Karpas-422 (cell line): ENCODE measurements around the gene FNDC7. TPM values are rescaled to one million over a fixed set of nuclear protein-coding genes. Genes with fewer than 3 reads are reported as not detected.

ENCODE experiments used
- DNase-seq: peaks from one replicate; pipeline ENCODE4 v3.0.0-alpha.2; 2015
- H2AFZ ChIP-seq: fragments of 200-600 bp; sonication (generic); 2 replicates; pipeline ENCODE4 v1.6.1; 2014; ENCODE audit warnings: antibody characterized with exemption, low read length, mixed read lengths
- H3K27ac ChIP-seq: fragments of 200-600 bp; sonication (generic); 2 replicates; pipeline ENCODE4 v1.5.1; 2014; ENCODE audit warnings: mild to moderate bottlenecking, low read length, moderate library complexity
- H3K27me3 ChIP-seq: fragments of 200-600 bp; sonication (generic); 2 replicates; pipeline ENCODE4 v1.6.1; 2014; ENCODE audit warnings: low read length, mixed read lengths
- H3K36me3 ChIP-seq: fragments of 200-600 bp; sonication (generic); 2 replicates; pipeline ENCODE4 v1.6.1; 2014; ENCODE audit warnings: low read length, mixed read lengths; ENCODE audit not compliant: insufficient read depth
- H3K4me1 ChIP-seq: fragments of 200-600 bp; sonication (generic); 2 replicates; pipeline ENCODE4 v1.6.1; 2014; ENCODE audit warnings: mild to moderate bottlenecking, low read length, mixed read lengths
- H3K4me2 ChIP-seq: fragments of 200-600 bp; sonication (generic); 2 replicates; pipeline ENCODE4 v1.6.1; 2014; ENCODE audit warnings: low read length, low read depth, mild to moderate bottlenecking; ENCODE audit not compliant: poor library complexity, severe bottlenecking
- H3K4me3 ChIP-seq: fragments of 200-600 bp; sonication (generic); 2 replicates; pipeline ENCODE4 v1.5.1; 2014; ENCODE audit warnings: mild to moderate bottlenecking, antibody characterized with exemption, low read length, mixed read lengths
- H3K79me2 ChIP-seq: fragments of 200-600 bp; sonication (generic); 2 replicates; pipeline ENCODE4 v1.6.1; 2014; ENCODE audit warnings: mild to moderate bottlenecking, low read length, mixed read lengths
- H3K9ac ChIP-seq: fragments of 200-600 bp; sonication (generic); 2 replicates; pipeline ENCODE4 v1.6.0; 2014; ENCODE audit warnings: low read length
- H3K9me2 ChIP-seq: fragments of 200-600 bp; sonication (generic), shearing (Covaris generic); replicated peaks from 2 replicates; pipeline ENCODE4 v1.6.0; 2014; ENCODE audit warnings: mild to moderate bottlenecking, low read length, moderate library complexity; ENCODE audit not compliant: insufficient read depth
- H3K9me3 ChIP-seq: fragments of 300-700, 200-600 bp; sonication (generic); 2 replicates; pipeline ENCODE4 v1.6.1; 2014; ENCODE audit warnings: low read length, mixed read lengths
- H4K20me1 ChIP-seq: fragments of 200-600 bp; sonication (generic); 2 replicates; pipeline ENCODE4 v1.6.1; 2014; ENCODE audit warnings: mild to moderate bottlenecking, antibody characterized with exemption, low read length, low read depth; ENCODE audit not compliant: insufficient read depth
- total RNA-seq: library from RNA; depleted of rRNA; stranded (reverse); fragments of >200 nt; shearing (Covaris generic); gene quantifications from 2 replicates; pipeline ENCODE4 v1.2.3, GENCODE V29; 2014; ENCODE audit warnings: low replicate concordance

Gene FNDC7
- total RNA-seq, 1 experiment from 2014 or later = 2.9 TPM

DNA sequence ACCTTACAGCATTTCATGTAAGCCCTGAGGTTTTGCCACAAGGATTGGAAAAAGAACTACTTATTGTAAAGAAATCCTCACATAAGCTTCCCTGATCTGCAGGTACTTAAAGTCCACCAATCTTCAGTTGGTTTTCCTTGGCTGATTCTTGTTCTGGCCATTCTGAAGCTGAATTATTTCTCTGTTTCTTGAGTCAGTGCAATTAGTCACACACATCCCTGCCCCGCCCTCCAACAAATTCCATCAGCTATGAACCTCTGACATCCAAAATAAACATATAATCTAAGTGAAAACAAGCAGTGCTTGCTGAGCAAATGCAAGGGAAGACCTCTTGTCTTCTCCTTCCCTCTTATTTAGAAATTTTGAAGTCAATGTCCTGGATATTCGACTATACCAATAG is 8.2 kb upstream of the FNDC7 start:
- Histone ChIP-seq H3K27me3 (no peaks in the 10 kb centered on the region), H3K79me2 (no peaks in the 10 kb centered on the region), H3K9me2 (no peaks in the 10 kb centered on the region), H3K9ac (no peak overlapping the region), H4K20me1 (0 out of 2 replicates have a peak, but pooled peaks cover 10% of the 10 kb centered on the region), H3K4me3 (no peak overlapping the region), H3K27ac (no peak overlapping the region), H3K36me3 (peaks cover 20% of the 10 kb centered on the region), H3K4me1 (peaks cover 3% of the 10 kb centered on the region; the same call in 1 of the 2 replicates), H2AFZ (no peak overlapping the region), H3K4me2 (no peak overlapping the region), H3K9me3 (no peaks in the 10 kb centered on the region)
- no peak for DNase-seq

- Histone ChIP-seq H3K27ac (no peak overlapping the region), H3K9me3 (no peaks in the 10 kb centered on the region), H3K9ac (no peak overlapping the region), H4K20me1 (no peaks in the 10 kb centered on the region), H2AFZ (no peak overlapping the region), H3K4me1 (peaks cover 3% of the 10 kb centered on the region; the same call in 1 of the 2 replicates), H3K36me3 (no peaks in the 10 kb centered on the region), H3K79me2 (no peaks in the 10 kb centered on the region), H3K4me2 (no peak overlapping the region), H3K27me3 (no peaks in the 10 kb centered on the region), H3K4me3 (no peak overlapping the region), H3K9me2 (no peaks in the 10 kb centered on the region)
- no peak for DNase-seq
These were observed 6.1 kb upstream of the FNDC7 start for GRCh38 chr1:108706643-108707042.

- peak; percentile 79 for DNase-seq
- Histone ChIP-seq H3K9ac (no peak overlapping the region), H4K20me1 (no peaks in the 10 kb centered on the region), H3K4me2 (no peak overlapping the region), H3K9me3 (no peaks in the 10 kb centered on the region), H3K4me3 (no peak overlapping the region), H3K9me2 (no peaks in the 10 kb centered on the region), H2AFZ (peak overlapping the region; percentile 70; the same call in 1 of the 2 replicates), H3K36me3 (no peaks in the 10 kb centered on the region), H3K4me1 (no peaks in the 10 kb centered on the region), H3K27ac (no peak overlapping the region), H3K79me2 (no peaks in the 10 kb centered on the region), H3K27me3 (no peaks in the 10 kb centered on the region)
These were observed 3.7 kb upstream of the FNDC7 start for GRCh38 chr1:108708691-108709660.

DNA sequence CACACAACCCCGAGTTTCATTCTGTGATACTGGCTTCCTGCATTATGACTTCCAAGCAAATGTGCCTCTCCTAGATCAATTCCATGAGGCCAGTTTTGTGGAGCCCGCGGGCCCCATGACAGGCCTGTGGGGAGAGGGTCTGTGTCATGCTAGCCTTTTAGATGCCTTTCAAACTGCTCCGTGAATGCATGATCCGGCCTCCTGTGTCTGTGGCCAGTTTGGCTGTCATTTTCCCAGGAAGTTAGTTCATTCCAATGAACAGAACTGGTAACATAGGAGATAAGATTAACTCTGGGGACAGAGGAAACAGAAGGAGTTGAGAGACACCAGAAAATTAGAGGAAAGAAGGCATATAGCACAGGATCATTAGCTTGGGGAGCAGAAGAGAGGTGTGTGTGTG is 3.2 kb downstream of the FNDC7 start:
- H3K27me3 ChIP-seq = no peaks in the 10 kb centered on the region

GRCh38 chr1:108716437-108717230 is 3.9 kb downstream of the FNDC7 start:
- Histone ChIP-seq H3K79me2 (no peaks in the 10 kb centered on the region), H3K4me1 (peaks cover 2% of the 10 kb centered on the region; the same call in 1 of the 2 replicates), H2AFZ (no peak overlapping the region), H3K4me3 (no peak overlapping the region), H3K27ac (no peak overlapping the region), H3K36me3 (no peaks in the 10 kb centered on the region), H3K27me3 (no peaks in the 10 kb centered on the region), H3K9ac (no peak overlapping the region), H3K4me2 (no peak overlapping the region), H4K20me1 (no peaks in the 10 kb centered on the region), H3K9me2 (no peaks in the 10 kb centered on the region), H3K9me3 (no peaks in the 10 kb centered on the region)
- no peak for DNase-seq

More for the DNA sequence above, 3.2 kb downstream of the FNDC7 start:
- Histone ChIP-seq H3K4me3 (no peak overlapping the region), H2AFZ (no peak overlapping the region), H3K27ac (no peak overlapping the region), H3K9me3 (no peaks in the 10 kb centered on the region), H3K4me1 (peaks cover 2% of the 10 kb centered on the region; the same call in 1 of the 2 replicates), H4K20me1 (no peaks in the 10 kb centered on the region), H3K9ac (no peak overlapping the region), H3K79me2 (no peaks in the 10 kb centered on the region), H3K4me2 (no peak overlapping the region), H3K36me3 (no peaks in the 10 kb centered on the region), H3K9me2 (no peaks in the 10 kb centered on the region)
- DNase-seq = no peak

- DNase-seq = no peak
- no peaks in the 10 kb centered on the region for H4K20me1 ChIP-seq
- H3K36me3 ChIP-seq = no peaks in the 10 kb centered on the region
- H3K27me3 ChIP-seq = no peaks in the 10 kb centered on the region
- H3K9me2 ChIP-seq = no peaks in the 10 kb centered on the region
- H3K4me1 ChIP-seq = peaks cover 2% of the 10 kb centered on the region; the same call in 1 of the 2 replicates
- H3K4me2 ChIP-seq = no peak overlapping the region
- no peak overlapping the region for H2AFZ ChIP-seq
- no peak overlapping the region for H3K4me3 ChIP-seq
- no peak overlapping the region for H3K9ac ChIP-seq
- H3K27ac ChIP-seq = no peak overlapping the region
- no peaks in the 10 kb centered on the region for H3K9me3 ChIP-seq
- no peaks in the 10 kb centered on the region for H3K79me2 ChIP-seq
These were observed 5.1 kb downstream of the FNDC7 start for GRCh38 chr1:108717774-108718316.

GRCh38 chr1:108718927-108719655 is 6.4 kb downstream of the FNDC7 start:
- H3K27ac ChIP-seq = no peak overlapping the region
- H3K36me3 ChIP-seq = no peaks in the 10 kb centered on the region
- no peaks in the 10 kb centered on the region for H3K9me2 ChIP-seq
- H3K79me2 ChIP-seq = no peaks in the 10 kb centered on the region
- no peaks in the 10 kb centered on the region for H4K20me1 ChIP-seq
- H3K4me3 ChIP-seq = no peak overlapping the region
- H3K4me2 ChIP-seq = no peak overlapping the region
- no peak for DNase-seq
- no peak overlapping the region for H2AFZ ChIP-seq
- H3K4me1 ChIP-seq = peaks cover 2% of the 10 kb centered on the region; the same call in 1 of the 2 replicates
- H3K9ac ChIP-seq = no peak overlapping the region
- H3K27me3 ChIP-seq = no peaks in the 10 kb centered on the region
- H3K9me3 ChIP-seq = no peaks in the 10 kb centered on the region
